NOMO-1 treated with DMSO at 0.1 percent for 48 hours (cell line): ENCODE measurements around the gene WDR5.
A peak's percentile ranks its signal among the peaks of the same experiment; 100 is the strongest.

Experiments
- DNase-seq: peaks from one replicate; lab custom pipeline; 2025; ENCODE audit not compliant: unreplicated experiment; lab: John Stamatoyannopoulos, UW

WDR5 gene

GRCh38 chr9:134157378-134157885, 21.6 kb downstream of the WDR5 start:
- DNase-seq, result no peak

DNA sequence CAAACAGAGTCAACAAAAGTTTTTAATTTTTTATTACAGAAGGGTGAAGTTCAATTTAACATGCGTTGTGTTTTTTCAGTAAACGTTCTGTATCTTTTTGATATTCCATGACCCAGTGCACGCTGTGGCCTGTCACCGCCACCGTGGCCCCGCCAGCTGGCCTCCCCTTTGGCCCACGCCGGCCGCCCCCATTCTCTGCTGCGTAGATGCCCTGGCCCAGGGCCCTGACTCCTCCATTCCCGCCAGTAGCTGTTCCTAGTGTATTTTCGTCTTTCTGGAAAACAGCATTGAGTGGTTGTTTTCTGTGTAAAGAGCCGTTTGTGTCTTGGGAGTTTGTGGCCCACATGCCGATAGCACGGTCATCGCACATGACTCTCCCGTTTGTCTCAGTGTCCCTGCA, 22.4 kb downstream of the WDR5 start:
- DNase-seq, result no peak

GRCh38 chr9:134158753-134159392, 23.0 kb downstream of the WDR5 start:
- no peak for DNase-seq

DNA sequence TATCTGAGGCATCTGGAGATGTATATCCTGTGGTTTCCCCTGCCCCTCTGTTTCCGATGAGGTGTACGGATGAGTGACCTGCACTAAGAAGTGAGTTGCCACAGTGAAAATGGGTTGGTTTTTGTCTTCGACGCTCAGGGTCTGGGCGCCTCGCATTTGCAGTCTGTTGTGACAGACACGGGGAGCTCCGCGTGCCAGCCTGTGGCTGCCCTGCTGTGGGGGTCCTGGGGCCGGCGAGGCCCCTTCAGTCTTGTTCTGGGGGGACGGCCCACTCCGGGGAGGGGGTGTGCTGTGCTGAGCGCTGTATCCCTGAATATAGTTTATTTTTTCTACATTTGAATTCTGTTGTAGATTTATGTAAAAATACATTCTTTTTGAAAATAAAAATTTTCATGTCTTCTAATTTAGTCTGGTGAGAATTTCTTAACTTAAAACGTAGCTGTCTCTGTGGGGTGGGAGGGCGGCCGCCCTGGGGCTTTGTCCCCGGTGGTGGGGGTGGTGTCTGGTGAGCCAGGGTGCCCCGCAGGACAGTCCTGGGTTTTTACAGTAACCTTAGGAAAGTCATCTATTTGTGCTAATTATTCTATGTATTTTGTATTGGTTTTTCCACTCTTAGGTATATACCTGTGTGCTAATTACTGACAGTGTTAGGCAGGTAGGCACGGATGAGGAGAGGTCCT, 23.8 kb downstream of the WDR5 start:
- DNase-seq, result no peak

GRCh38 chr9:134161647-134162046, 25.8 kb downstream of the WDR5 start:
- no peak for DNase-seq

- no peak for DNase-seq
Observed at GRCh38 chr9:134162212-134162775, 26.4 kb downstream of the WDR5 start.

GRCh38 chr9:134162926-134163370, 27.1 kb downstream of the WDR5 start:
- no peak for DNase-seq

- DNase-seq, result peak; percentile 35
Observed at GRCh38 chr9:134163371-134164196, 27.7 kb downstream of the WDR5 start.

- no peak for DNase-seq
Observed at GRCh38 chr9:134164879-134165278, 29.0 kb downstream of the WDR5 start.

- no peak for DNase-seq
Observed at GRCh38 chr9:134165357-134166315, 29.8 kb downstream of the WDR5 start.

DNA sequence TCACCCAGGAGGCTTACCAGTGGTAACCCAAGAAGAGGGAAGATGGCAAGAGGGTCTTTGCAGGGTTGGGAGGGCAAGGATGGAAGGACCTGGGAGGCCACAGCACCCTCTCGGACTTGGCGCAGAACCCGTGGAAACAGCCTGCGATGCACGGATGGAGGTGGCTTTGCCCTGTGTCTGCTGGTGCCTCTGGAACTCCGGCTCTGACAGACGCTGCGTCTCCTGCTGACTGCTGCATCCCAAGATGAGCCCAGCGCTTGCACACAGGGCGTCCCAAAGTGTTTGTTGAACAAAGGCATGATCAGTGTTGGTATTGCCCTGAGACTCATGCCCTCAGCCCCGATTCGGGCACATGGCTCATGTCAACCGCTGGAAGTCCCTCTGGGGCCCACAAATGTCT, 30.5 kb downstream of the WDR5 start:
- no peak for DNase-seq

DNA sequence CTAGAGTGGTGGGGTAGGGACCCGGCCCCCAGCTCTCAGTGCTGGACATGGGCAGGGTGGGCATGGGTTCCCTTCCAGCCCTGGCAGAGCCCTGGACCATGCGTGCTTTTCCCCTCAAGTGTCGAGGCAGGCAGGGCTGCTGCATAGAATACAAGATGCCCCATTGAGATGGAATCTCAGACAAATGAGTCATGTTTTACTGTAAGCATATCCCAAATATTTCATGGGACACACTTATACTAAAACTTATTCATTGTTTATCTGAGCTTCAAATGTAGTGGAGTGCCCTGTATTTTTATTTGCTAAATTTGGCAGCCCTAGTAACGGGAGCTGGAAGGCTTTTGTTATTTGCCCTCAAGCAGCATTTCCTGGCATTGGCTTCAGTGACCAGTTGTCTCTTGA, 31.6 kb downstream of the WDR5 start:
- DNase-seq, result no peak

- DNase-seq, result no peak
Observed at GRCh38 chr9:134168757-134169550, 33.1 kb downstream of the WDR5 start.

DNA sequence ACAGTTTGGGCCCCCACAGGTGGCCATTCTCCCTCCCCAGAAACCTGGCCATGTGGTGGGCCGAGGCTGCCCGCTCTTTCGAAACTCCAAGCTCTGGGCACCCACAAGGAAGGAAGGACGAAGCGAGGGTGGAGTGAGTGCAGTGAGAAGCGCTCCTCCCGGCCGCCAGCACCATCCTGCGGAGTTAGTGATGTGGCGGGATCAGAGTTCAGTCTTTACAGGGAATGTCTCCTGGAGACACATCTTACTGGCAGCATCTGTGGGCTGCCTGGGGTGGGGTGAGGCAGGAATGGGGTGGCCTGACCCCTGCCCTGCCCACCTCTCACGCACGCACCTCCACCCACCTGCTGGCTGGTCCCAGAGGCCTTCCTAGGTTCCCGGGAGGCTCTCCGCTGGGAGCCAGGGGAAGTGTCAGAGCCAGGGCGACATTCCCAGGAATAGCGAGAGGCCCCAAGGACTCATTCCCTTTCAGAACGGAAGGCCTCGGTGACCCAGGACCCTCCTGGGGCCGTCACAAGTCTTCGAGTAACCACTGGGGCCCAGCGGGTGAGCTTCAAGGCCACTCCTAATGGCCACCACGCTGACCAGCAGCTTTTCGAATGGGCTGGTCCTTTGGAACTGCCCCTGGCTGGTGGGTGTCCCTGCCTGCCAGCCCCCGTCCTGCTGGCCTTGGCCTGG, 34.0 kb downstream of the WDR5 start:
- no peak for DNase-seq

DNA sequence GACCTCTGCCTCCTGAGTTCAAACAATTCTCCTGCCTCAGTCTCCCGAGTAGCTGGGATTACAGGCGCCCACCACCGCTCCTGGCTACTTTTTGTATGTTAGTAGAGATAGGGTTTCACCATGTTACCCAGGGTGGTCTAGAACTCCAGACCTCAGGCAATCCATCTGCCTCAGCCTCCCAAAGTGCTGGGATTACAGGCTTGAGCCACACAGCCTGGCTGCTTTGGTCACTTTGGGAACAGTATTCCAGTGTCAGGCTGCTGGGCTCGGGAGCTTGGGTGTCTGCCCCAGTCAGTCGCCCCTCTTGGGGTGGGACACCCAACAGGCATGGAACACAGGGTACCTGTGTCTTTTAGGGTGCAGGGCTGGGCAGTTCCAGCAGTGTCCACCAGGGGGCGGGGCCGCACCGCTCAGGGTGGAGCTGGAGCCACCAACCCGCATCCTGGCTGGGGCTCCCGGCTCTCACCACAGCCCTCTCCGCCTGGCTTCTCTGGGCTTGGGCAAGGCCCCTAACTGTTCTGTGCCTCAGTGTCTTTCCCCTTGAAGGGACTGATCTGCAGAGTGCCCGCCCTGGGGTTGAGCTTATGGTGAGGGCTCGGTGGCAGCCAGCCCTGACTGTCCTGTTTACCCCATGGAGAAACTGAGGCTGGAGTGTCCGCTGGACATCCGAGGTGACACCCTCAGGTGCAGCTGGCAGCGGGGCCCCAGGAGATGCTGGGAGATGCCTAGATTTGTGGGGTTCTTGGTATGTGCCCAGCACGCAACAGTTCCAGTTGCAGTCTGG, 34.8 kb downstream of the WDR5 start:
- DNase-seq, result no peak

DNA sequence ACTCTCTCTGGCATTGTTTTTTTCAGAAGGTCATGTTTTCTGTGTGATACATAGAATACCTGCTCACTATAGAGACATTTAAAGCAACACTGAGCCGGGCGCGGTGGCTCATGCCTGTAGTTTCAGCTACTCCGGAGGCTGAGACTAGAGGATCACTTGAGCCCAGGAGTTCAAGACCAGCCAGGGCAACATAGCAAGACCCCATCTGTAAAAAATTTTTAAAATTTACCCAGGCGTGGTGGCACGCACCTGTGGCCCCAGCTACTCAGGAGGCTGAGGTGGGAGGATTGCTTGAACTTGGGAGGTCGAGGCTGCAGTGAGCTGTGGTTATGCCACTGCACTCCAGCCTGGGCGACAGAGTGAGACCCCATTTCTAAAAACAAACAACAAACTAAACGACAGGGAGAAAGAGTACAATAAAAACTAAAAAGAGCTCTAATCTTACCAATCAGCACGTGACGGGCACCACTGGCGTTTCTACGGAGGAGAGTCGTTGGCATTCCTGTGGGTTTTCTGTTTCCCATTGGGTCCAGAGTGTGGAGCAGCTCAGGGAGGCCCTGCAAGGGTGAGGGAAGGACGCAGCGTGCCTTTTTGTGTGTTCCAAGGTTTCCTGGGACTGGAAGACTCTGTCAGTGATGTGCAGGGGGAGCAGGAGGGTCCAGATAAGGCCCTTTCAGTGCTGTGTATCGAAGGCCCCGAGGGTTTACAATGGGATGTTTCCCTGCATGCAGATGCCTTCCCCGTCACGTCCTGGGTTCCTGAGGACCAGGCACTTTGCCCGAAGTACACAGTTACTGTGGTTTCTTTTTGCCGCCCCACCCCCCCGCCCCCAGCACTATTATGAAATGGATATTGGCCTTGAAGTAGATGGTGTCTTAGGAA, 35.7 kb downstream of the WDR5 start:
- DNase-seq, result no peak
